Endothelial cell of umbilical vein (primary cell): ENCODE results near the gene MACROD2.

Experiments used
- EZH2 ChIP-seq: IDR thresholded peaks from 2 replicates; pipeline ENCODE4 v1.6.1; 2012; ENCODE audit warnings: borderline replicate concordance, low read depth, mild to moderate bottlenecking, moderate library complexity, low read length, inconsistent platforms; ENCODE audit not compliant: severe bottlenecking
- GATA2 ChIP-seq: IDR thresholded peaks from 2 replicates; pipeline ENCODE4 v1.7.0; 2011; ENCODE audit warnings: low read depth, mild to moderate bottlenecking, moderate library complexity, mixed read lengths, low read length; ENCODE audit not compliant: insufficient read length, insufficient read depth
- JUN ChIP-seq: IDR thresholded peaks from 2 replicates; pipeline ENCODE4 v1.6.1; 2011; ENCODE audit warnings: borderline replicate concordance, low read depth; ENCODE audit not compliant: insufficient read length, insufficient read depth
- MYC ChIP-seq: IDR thresholded peaks from one replicate; pipeline ENCODE4 v1.6.1; 2011; ENCODE audit warnings: mild to moderate bottlenecking, low read depth, low read length
- POLR2A ChIP-seq: IDR thresholded peaks from 2 replicates; pipeline ENCODE4 v1.6.1; 2012; ENCODE audit warnings: low read depth, mild to moderate bottlenecking, control low read depth, low read length
- TF ChIP-seq, protein P1 (sequence below), 2 donors: IDR thresholded peaks; 1 replicate in 1 of 2; 2 replicates in 1 of 2; pipeline ENCODE4 v1.5.1; 2011; ENCODE audit warnings: low read length in 2 of 2, mild to moderate bottlenecking in 2 of 2, moderate library complexity in 2 of 2, control low read depth in 1 of 2, inconsistent platforms in 1 of 2, low read depth in 1 of 2; ENCODE audit not compliant: insufficient read depth in 1 of 2; ENCODE audit errors: extremely low read depth in 1 of 2

DNA sequence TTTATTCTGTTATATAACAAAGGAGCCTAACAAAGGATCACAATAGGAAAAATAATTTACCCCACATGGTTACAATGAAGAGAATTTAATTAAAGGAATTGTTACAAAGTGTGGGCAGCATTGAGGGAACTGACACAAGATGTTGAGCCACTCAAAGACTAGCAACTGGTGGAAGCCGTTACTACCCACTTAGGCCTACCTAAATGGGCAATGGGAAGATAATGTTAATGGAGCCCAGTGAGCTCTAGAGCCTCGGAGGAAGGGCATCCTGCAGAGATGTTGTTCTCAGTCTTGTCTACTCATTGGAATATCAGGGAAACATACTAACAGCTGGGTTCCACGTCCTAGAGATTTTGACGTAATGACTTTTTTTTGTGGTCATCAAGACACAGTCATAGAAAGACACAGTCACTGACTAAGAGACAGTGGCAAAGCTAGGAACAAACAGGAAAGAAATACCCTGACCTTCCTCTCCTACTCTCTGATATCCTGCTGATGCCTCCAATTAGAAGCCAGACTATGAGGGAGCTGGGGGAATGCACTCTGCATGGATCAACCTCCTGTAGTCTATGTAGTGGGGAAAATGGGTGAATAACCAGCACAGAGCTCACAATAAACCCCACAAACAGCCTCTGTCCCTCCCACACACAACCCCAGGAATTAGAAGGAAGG is 865.8 kb downstream of the MACROD2 start:
- TF ChIP-seq, protein P1, sequence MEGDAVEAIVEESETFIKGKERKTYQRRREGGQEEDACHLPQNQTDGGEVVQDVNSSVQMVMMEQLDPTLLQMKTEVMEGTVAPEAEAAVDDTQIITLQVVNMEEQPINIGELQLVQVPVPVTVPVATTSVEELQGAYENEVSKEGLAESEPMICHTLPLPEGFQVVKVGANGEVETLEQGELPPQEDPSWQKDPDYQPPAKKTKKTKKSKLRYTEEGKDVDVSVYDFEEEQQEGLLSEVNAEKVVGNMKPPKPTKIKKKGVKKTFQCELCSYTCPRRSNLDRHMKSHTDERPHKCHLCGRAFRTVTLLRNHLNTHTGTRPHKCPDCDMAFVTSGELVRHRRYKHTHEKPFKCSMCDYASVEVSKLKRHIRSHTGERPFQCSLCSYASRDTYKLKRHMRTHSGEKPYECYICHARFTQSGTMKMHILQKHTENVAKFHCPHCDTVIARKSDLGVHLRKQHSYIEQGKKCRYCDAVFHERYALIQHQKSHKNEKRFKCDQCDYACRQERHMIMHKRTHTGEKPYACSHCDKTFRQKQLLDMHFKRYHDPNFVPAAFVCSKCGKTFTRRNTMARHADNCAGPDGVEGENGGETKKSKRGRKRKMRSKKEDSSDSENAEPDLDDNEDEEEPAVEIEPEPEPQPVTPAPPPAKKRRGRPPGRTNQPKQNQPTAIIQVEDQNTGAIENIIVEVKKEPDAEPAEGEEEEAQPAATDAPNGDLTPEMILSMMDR (IDR thresholded peaks at IDR 0.05; ENCODE audit: extremely low read depth in 1 of 2, insufficient read depth in 1 of 2, low read depth in 1 of 2, low read length in 2 of 2), result no peak
- TF ChIP-seq POLR2A, result no peak
- no peak for TF ChIP-seq EZH2
- TF ChIP-seq GATA2, result no peak
- TF ChIP-seq JUN, result no peak
- TF ChIP-seq MYC, result no peak
